Measurements from ENCODE around the gene CAPN13.

The CAPN13 gene

DNA sequence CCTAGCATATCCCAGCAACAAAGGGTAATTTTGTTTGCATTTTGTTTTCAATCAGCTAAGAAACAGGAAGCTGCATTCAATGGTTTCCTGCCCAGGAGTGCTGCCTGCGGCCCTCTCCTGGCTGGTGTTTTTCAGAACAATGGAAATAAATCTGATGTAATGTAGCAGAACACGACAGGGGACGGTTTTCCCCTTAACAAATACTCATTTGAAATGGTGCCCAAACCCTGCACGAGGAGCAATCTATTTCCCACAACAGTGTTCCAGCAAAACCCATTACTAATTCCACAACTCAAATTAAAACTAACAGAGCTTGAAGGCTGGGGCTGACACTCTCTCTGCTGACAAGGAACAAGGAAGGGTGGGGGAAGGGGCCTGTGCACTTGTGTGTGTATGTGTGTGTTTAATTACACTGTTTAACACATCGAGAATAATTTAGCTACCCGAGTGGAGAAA lies 8.7 kb downstream of the CAPN13 start:
- DNase-seq: peak in 1 of 2 donors; percentile 33
- peak overlapping the region in 1 of 2 donors; percentile 86 for H3K27ac Mint-ChIP-seq
- no peaks in the 10 kb centered on the region for H3K9me3 Mint-ChIP-seq
- ATAC-seq: peak; percentile 65
- peaks cover 12% of the 10 kb centered on the region for H3K4me1 Mint-ChIP-seq
- peaks cover 5% of the 10 kb centered on the region for H3K27me3 Mint-ChIP-seq
- peak overlapping the region in 1 of 2 donors; percentile 48 for H3K4me3 Mint-ChIP-seq

DNA sequence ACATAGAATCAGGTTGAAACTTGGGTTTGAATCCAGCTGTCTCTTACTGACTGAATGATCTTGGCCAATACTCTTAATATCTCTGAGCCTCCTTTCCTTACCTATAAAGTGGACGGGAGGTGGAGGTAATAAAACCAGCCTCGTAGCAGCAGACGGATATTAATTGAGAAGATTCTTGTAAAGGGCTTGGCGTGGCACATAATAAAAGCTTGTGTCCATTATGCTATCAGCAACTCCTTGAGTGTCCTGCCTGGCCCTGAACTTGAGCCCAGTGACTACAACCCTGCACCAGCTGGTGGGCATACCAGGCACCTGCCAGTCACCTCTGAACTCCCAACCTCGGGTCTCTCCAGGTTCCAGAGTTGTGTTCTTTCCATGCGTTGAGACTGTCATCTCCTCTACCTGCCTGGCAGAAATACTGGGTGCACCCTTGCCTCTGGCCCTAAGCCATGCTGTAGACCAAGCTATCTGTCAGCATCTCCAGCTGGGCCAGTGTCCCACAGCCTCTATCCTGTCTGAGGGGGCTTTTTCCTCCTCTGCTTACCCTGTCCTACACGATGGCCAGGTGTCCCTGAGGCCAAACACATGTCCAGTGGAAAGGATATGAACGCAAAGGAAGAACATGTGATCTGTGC lies 9.7 kb downstream of the CAPN13 start:
- Mint-ChIP-seq H3K4me3 (no peak overlapping the region), H3K4me1 (peaks cover 12% of the 10 kb centered on the region), H3K9me3 (no peaks in the 10 kb centered on the region), H3K27ac (no peak overlapping the region), H3K27me3 (peaks cover 5% of the 10 kb centered on the region)
- no peak for ATAC-seq
- no peak for DNase-seq

DNA sequence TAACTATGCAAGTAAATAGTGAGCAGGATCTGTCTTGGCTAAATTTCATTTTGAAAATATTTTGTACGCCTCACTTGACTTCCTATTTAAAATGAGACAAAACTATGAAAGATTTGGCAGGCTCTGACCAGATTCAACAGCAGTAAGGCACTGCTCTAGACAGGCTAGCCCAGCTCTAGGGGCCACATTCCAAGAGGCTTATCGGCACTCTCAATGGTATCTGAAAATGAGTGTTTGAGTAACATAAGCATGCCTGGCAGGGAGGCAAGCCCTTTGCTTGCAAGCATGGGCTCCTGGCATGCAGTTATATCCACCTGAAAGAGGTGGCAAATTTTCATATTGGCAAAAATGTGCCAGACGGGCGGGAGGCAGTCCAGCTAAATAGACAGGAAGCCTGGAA lies 10.5 kb downstream of the CAPN13 start:
- H3K4me1 Mint-ChIP-seq: peaks cover 12% of the 10 kb centered on the region
- H3K9me3 Mint-ChIP-seq: no peaks in the 10 kb centered on the region
- DNase-seq (no peak), ATAC-seq (no peak)
- peaks cover 5% of the 10 kb centered on the region for H3K27me3 Mint-ChIP-seq
- no peak overlapping the region for H3K4me3 Mint-ChIP-seq
- H3K27ac Mint-ChIP-seq: no peak overlapping the region

DNA sequence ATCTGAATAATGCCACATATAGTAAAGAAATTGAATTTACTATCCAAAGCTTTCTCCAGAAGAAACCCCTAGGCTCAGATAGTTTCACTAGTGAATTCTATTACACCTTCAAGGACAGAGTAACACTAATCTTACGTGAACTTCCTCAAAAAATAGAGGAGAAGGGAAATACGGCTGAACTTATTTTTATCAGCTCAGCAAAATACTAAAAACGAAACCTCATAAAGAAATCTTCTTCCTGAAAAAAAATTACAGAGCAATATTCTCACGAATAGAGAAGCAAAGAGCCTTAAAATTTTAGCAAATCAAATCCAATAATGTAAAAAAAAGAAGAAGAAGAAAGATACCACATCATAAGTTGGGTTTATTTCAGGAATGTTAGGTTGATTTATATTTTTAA lies 14.7 kb downstream of the CAPN13 start:
- no peak overlapping the region for H3K4me3 Mint-ChIP-seq
- H3K4me1 Mint-ChIP-seq: no peaks in the 10 kb centered on the region
- peaks cover 5% of the 10 kb centered on the region for H3K27me3 Mint-ChIP-seq
- ATAC-seq (no peak), DNase-seq (no peak)
- no peak overlapping the region for H3K27ac Mint-ChIP-seq
- H3K9me3 Mint-ChIP-seq: no peaks in the 10 kb centered on the region

DNA sequence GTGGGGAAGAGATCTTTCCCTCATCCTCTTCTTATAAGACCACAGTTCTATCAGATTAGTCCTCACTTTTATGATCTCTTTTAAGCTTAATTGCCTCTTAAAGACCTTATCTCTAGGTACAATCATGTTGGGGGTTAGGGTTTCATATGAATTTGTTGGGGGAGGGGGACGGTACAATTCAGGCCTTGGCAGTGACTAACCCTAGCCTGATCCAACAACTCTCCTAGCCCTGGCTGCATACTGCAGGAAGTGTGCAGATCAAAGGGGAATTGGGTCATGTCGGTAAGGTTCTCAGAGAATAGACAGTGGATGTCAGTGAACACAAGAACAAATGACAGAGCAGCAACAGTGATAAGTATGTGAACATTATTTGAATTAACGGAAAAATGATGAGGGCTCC lies 16.4 kb downstream of the CAPN13 start:
- Mint-ChIP-seq H3K9me3 (no peaks in the 10 kb centered on the region), H3K27me3 (peaks cover 5% of the 10 kb centered on the region)
- no peak for ATAC-seq

DNA sequence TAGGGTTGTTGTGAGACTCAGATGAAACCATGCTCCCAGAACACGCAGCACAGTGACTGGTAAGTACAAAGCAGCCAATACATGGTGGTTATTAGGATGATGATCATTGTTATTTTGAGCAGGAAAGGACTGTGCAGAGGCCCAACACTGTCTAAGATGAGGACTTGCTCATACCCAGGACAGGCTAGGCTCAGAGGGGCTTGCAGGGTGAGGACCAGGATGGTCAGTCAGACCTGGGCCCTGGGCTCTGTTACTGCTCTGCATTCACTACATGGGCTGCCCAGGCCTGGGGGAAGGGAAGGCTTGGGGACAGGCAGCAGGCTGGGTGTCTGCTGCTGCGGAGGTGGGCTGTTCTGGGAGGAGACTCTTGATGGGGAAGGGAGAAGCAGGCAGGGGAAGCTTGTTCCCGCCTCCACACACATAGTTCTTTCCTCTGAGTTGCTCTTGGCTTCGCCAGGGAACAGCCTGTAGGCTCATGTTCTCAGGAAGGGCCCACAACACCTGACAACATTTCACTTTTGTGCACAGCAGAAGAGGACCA lies 17.5 kb downstream of the CAPN13 start:
- H3K4me3 Mint-ChIP-seq: no peak overlapping the region
- ATAC-seq (no peak), DNase-seq (no peak)
- H3K4me1 Mint-ChIP-seq: no peaks in the 10 kb centered on the region
- H3K27ac Mint-ChIP-seq: no peak overlapping the region
- no peaks in the 10 kb centered on the region for H3K27me3 Mint-ChIP-seq
- no peaks in the 10 kb centered on the region for H3K9me3 Mint-ChIP-seq

More for the DNA sequence above, 16.4 kb downstream of the CAPN13 start:
- H3K4me1 Mint-ChIP-seq: no peaks in the 10 kb centered on the region
- DNase-seq: no peak
- H3K4me3 Mint-ChIP-seq: no peak overlapping the region
- H3K27ac Mint-ChIP-seq: no peak overlapping the region

DNA sequence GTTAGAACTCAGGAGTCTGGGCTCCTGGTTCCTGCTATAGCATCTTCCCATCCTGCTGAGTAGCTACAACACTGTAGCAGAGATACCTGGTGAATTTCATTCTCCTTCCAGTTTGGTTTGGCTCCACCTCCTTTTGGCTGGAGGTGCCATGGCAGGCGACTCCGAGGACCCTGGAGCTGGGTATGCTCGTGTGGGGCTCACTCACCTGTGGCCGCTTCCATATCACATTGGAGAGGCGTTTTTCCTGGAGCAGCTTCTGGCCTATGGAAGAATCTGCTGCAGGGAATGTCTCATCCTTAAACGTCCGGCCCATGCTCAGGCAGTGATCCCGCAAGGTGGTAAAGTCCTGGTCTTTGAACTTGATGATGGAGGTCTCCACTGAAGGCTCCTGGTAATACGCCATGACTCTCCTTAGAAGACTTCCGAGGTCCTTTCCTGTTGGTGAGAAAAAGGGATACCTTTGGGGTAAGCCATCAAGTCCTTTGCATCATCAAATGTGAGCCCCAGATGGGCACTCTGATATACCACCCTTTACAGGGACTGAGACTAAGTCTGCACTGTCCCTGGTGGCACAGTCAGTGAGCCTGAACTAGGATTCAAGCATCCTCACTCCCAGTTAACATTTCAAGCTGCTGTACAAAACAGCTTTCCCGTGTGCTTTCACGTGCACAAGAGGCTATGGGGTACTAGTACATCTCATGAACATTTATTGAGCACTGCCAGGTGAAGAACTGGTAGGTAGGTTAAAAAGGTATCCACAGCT lies 20.1 kb downstream of the CAPN13 start:
- peaks cover 5% of the 10 kb centered on the region for H3K27me3 Mint-ChIP-seq
- H3K4me1 Mint-ChIP-seq: no peaks in the 10 kb centered on the region
- no peak for ATAC-seq

DNA sequence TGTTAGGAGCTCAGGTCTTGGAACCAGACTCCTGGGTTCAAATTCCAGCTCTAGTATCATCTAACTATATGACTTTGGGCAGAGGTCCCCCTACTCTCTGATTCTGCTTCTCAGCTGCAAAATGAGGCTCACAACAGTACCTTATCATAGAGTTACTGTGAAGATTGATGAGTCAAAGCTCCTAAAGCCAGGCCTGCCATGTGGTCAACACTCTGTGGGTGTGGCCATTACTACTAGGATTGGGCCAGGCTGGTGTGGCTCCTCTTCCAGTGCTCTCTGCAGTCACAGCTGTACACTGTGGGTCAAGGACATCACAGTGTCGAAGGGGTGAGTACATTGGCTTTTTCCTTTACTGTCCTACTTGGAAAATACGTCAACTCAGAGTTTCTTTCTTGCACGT lies 22.6 kb downstream of the CAPN13 start:
- H3K4me1 Mint-ChIP-seq: no peaks in the 10 kb centered on the region
- H3K27me3 Mint-ChIP-seq: peaks cover 5% of the 10 kb centered on the region
- no peaks in the 10 kb centered on the region for H3K9me3 Mint-ChIP-seq
- H3K27ac Mint-ChIP-seq: no peak overlapping the region
- DNase-seq: no peak
- ATAC-seq: no peak
- H3K4me3 Mint-ChIP-seq: no peak overlapping the region

More for the DNA sequence above, 20.1 kb downstream of the CAPN13 start:
- no peaks in the 10 kb centered on the region for H3K9me3 Mint-ChIP-seq
- no peak overlapping the region for H3K27ac Mint-ChIP-seq
- H3K4me3 Mint-ChIP-seq: no peak overlapping the region
- no peak for DNase-seq

DNA sequence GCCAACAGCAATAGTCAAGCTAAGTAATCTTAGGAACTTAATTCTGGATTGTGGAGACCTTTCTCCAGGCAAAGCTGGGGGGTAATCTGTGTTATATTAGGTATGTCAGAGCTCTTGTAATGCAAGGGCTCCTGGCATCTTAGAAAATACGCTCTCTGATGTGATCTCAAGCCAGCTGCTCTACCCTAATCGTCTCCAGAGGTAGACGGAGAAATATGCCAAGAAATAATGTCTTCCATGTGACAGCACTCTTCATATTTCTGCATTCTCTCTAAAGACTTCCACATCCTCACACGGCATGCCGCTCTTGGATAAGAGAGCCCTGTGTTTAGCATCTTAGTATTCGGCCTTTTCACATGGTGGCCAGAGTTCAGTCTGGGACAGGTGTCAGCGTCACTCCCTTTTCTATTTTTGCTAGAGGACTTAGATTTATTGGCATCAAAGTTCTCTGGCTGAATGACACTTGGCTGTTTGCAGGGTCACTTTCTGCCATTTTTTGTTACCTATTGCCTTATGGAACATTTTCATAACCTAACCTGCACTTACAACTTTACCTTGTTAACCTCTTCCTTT lies 25.2 kb downstream of the CAPN13 start:
- Mint-ChIP-seq H3K27ac (peak overlapping the region in 1 of 2 donors; percentile 3), H3K9me3 (no peaks in the 10 kb centered on the region), H3K4me3 (no peak overlapping the region), H3K4me1 (no peaks in the 10 kb centered on the region), H3K27me3 (peaks cover 11% of the 10 kb centered on the region)
- DNase-seq (no peak), ATAC-seq (no peak)

DNA sequence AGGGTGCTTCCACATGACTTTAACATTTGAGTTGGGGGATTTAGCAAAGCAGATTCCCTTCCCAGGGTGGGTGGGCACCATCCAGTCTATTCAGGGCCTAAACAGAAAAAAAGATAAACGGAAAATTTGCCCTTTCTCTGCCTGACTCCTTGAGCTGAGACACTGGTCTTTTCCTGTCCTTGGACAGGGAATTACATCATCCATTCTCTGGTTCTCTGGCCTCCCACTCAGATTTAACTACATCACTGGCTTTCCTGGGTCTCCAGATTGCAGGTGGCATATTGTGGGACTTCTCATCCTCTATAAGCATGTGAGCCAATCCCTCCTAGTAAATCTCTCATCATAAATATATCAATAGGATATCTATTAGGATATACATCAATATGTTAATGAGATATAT lies 25.8 kb downstream of the CAPN13 start:
- DNase-seq: no peak
- H3K4me3 Mint-ChIP-seq: no peak overlapping the region
- ATAC-seq: no peak
- H3K27me3 Mint-ChIP-seq: peaks cover 17% of the 10 kb centered on the region
- no peak overlapping the region for H3K27ac Mint-ChIP-seq
- H3K9me3 Mint-ChIP-seq: no peaks in the 10 kb centered on the region
- H3K4me1 Mint-ChIP-seq: no peaks in the 10 kb centered on the region

DNA sequence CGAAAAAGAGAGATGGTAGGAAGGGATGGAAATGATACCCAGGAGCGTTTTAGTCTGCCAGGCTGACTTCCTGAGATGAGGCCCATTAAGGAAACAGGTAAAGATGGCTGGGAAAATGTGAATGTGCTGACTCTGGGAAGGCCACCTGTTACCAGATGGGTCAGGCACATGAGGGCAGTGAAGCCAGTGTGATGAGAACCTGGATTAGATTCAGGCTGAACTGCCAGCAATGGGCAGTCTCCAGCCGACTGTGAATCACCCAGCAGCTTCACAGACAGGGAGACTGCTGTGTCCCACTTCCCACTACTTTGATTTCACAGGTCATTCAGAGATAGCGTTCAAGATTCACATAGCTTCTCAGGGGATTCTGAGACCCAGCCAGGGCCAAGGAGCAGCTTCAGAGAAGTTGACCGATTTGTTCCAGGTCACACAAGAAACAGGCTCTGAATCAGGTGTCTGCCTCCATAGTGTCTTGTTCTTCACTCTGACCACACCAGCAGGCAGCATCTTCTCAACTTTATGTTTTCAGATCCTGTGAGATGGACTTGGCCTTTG lies 26.4 kb downstream of the CAPN13 start:
- ATAC-seq: no peak
- Mint-ChIP-seq H3K9me3 (no peaks in the 10 kb centered on the region), H3K4me1 (peaks cover 1% of the 10 kb centered on the region), H3K27me3 (peaks cover 20% of the 10 kb centered on the region), H3K27ac (no peak overlapping the region), H3K4me3 (no peak overlapping the region)
- no peak for DNase-seq

DNA sequence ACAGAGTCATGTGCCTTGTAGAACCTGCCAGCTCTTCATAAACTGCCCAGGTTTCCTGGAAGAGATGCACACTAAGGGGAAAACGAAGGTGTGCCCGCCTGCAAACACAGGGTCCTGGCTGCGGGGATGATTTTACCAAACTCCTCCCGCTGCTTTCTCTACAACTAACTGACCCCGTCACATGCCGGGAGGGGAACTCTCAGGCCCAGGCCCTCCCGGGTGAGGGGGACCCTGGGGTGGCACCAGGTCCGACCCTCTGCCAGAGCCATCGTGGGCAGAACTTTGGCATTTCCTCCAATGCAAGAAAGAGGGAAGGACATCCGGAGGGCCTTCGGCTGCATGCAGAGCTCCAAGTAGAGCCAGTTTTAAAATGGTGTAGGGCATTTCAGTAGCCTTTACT lies 28.6 kb downstream of the CAPN13 start:
- H3K4me3 Mint-ChIP-seq: no peak overlapping the region
- H3K27ac Mint-ChIP-seq: no peak overlapping the region
- DNase-seq: no peak
- ATAC-seq: no peak
- H3K4me1 Mint-ChIP-seq: peaks cover 5% of the 10 kb centered on the region
- no peaks in the 10 kb centered on the region for H3K9me3 Mint-ChIP-seq
- peaks cover 25% of the 10 kb centered on the region for H3K27me3 Mint-ChIP-seq

DNA sequence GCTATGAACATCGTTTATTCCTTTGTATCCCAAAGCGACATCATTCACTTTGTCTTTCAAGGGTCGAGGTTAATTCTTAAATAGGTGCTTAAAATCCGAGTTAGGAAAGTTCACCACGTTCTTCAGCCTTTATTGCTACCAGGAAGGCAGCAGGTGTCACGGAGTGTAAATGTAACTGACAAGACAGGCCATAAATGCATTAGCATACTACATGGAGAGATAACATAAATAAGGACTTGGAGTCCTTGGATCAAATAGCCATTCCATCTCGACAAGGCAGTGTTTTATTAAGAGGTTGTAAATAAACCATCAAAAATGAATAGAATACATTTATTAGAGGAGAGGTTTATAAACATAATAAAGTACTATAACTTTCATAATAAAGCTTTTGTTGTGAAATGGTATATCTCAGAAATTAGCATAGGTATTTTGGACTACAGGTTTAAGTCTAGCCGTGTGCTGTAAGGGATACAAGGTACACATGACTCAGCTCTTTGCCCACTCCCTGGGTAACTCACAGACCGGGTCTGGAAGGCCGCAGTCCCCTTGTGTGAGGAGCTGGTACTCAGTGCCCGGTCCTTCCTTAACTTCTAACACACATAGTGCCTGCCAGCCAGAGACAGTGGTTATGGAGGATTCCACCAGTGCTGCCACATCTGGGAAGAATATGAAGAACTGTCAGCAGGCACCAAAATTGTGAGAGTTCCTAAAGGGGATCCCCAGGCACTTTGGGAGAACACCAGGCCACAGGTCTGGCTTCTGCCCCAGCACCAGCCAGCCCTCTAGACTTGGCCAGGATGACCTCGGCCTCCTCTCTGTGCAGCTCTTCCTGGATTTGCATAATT lies 29.4 kb downstream of the CAPN13 start:
- Mint-ChIP-seq H3K27me3 (peaks cover 32% of the 10 kb centered on the region), H3K9me3 (no peaks in the 10 kb centered on the region), H3K4me3 (no peak overlapping the region), H3K27ac (no peak overlapping the region), H3K4me1 (peaks cover 5% of the 10 kb centered on the region)
- DNase-seq (no peak), ATAC-seq (no peak)

DNA sequence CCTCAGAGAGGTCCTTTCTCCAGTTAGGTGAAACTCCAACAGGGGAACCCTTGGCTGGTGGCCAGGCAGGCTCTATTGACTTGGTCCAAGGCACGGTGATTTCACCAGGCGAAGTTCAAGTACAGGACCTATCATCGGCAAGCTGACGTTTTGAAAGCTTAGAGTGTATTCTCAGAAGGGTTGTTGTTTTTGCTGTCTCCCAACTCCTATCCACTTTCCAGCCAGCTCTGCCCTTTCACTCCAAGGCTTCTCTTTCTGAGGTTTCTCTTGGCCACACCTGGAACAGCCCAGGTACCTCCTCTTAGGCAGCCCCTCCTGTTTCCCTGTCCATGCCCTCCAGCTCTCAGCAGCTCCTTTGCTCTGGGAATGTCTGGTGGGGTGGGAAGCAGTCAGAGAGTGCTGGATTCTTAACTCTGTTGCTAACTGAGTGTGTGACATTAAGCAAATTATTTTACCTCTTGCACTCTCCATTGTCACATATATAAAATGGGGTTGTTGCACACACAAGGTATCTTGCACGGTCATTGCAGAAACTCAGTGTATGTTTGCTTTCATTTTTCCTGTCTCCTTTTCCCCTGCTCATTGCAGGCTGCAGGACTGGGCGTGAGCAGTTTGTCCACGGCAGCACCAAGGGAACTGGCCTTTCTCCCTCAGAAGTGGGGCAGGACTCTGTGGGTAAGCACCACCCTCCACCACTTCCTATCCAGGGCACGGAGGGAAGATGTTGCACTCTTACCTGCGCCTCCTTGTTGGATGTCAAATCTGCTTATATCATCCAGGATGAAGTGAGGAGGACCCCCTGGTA lies 30.2 kb downstream of the CAPN13 start:
- Mint-ChIP-seq H3K27ac (peak overlapping the region in 1 of 2 donors; percentile 28), H3K4me1 (peaks cover 5% of the 10 kb centered on the region), H3K9me3 (no peaks in the 10 kb centered on the region), H3K27me3 (peaks cover 27% of the 10 kb centered on the region), H3K4me3 (no peak overlapping the region)
- ATAC-seq (no peak), DNase-seq (no peak)
